GM18861 (cell line): ENCODE data around the gene KIR3DL3.
"Not testable (repeated sequence)": the region's sequence is repeated elsewhere in the genome, so short reads cannot be mapped to it uniquely, and the experiment has no call there.

ENCODE experiments used
- ATAC-seq: cut with Tn5 transposase; IDR thresholded peaks from one replicate; pipeline ENCODE4 v1.9.1; 2021; ENCODE audit not compliant: unreplicated experiment

Gene KIR3DL3

DNA sequence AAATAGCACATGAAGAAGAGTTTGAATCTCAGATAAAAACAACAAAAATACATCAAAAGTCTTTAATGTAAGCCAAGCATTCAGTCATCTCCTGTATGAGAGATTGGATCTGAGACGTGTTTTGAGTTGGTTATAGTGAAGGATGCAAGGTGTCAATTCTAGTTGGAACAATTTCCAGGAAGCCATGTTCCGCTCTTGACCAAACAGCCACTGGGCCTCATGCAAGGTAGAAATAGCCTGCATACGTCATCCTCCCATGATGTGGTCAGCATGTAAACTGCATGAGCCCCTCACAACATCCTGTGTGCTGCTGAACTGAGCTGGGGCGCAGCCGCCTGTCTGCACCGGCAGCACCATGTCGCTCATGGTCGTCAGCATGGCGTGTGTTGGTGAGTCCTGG lies at the start of gene KIR3DL3:
KIR3DL3 (plus strand) TSS at position 301 of the 400 bp plus-strand sequence; CDS start at position 356, 55 bp downstream.
- ATAC-seq: no peak

DNA sequence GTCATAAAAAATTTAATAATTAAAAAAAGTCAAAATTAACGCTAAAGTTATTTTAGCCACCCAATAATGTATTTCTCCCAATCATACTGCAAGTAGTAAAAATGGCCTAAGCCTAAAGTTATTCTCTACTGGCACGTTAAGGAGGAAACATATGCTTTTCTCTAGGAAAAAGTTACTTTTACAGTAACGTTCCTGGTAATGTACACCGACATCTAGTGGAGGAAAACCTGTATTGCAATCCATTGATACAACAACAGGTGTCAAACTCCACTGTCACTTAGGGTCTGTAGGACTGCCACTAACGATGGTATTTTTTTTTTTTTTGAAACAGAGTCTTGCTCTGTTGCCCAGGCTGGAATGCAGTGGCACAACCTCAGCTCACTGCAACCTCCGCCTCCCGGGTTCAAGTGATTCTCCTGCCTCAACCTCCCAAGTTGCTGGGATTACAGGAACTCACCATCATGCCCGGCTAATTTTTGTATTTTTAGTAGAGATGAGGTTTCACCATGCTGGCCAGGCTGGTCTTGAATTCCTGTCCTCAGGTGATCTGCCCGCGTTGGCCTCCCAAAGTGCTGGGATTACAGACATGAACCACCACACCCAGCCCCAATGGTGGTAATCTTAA lies 47.9 kb upstream of the KIR3DL3 start:
- ATAC-seq: not testable (repeated sequence)

GRCh38 chr19:54677217-54677616 lies 47.0 kb upstream of the KIR3DL3 start:
- no peak for ATAC-seq

GRCh38 chr19:54681596-54681995 lies 42.6 kb upstream of the KIR3DL3 start:
- ATAC-seq: not testable (repeated sequence)

DNA sequence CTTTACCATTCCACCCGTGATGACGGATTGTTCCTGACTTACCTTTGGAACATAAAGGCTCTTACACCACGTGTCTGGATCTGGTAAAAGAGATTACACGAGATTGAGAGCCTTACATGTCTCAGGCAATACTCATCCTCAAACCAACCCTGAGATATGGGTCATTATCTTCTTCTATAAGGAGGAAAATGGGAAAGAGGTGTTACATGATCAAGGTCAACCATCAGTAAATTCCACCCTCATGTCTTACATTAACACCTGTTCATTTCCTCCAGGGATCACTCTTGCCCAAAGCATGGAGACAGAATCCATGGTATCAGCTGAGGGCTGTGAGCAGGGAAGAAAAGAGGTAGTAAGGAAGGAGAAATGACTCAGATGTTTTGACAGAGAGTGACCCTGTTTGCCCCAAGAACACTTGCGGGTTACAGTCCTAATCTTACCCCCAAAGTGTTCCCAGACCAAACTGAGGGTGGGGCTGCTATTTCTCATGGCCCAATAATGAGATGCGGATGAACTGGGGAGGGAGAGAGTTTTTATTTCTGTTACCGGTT lies 41.9 kb upstream of the KIR3DL3 start:
- ATAC-seq: no peak

DNA sequence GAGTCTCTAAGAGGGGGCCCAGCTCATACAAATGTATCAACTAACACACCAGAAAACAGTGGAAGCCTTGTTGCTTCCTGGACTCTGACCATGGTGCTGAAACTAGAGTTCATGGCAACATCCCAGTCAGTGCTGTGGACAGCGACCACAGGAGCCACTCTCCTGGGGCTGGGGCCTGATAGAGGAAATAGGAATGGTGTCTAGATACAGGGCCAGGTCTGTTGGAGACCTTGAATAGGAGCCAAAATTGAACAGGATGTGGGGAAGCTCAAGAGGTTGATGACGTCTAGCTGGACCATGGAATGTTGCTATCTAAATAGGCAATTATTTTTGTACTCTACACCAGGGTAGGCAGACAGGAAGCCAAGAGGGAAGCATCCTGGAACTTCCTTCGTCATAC lies 39.7 kb upstream of the KIR3DL3 start:
- ATAC-seq: no peak

DNA sequence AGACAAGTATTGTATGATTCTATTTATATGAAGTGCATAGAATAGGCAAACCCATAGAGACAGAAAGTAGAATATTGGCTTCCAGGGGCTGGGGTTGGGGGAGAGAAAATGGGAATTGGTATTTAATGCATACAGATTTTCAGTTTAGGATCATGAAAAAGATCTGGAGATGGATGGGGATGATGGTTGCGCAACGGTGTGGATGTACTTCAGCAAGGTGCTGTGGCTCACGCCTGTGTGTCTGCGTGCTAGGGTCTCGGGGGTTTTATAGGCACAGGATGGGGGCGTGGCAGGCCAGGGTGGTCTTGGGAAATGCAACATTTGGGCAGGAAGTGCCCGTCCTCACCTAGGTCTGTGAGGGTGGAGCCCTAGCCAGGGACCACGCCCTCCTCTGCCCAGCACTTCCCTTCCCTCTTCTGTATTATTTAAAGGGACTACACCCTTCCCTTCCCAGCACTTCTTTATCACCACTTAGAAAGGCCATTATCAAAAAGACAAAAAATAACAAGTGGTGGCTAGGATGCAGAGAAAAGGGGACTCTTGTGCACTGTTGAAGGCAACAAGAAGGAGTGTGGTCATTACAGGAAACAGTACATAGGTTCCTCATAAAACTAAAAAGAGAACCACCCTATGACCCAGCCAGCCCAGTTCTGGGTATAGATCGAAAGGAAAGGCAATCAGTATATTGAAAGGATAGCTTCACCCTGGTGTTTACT lies 32.5 kb upstream of the KIR3DL3 start:
- no peak for ATAC-seq

GRCh38 chr19:54692298-54692615 lies 32.0 kb upstream of the KIR3DL3 start:
- ATAC-seq: no peak

DNA sequence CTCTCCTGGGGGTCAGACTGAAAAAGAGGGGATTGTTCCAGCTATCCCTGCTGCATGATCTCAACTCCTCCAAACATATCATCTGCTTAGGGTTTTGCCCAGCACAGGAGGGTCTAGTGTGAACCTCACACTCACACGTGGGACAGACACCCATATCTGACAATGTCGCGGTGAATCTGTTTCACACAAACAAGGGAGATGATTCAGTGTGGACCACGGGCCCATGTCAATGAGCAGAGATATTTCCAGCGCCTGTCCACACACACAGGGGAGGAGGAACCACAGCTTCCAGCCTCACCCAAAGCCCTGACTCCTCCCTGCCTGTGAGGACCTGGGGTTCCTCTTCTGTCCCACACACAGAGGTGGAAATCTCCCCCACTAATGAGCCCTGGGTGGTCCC lies 29.6 kb upstream of the KIR3DL3 start:
- no peak for ATAC-seq

- no peak for ATAC-seq
Measured at GRCh38 chr19:54696117-54696548, 28.1 kb upstream of the KIR3DL3 start.

DNA sequence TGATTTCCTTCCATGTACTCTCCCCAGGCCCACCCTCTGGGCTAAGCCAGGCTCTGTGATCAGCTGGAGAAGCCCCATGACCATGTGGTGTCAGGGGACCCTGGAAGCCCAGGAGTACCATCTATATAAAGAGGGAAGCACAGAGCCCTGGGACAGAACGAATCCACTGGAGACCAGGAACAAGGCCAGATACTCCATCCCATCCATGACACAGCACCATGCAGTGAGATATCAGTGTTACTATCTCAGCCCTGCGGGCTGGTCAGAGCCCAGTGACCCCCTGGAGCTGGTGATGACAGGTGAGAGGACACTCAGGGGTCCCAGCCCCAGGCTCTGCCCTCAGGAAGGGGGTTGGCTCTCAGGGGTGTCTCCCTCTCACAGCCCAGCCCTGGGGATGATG lies 27.5 kb upstream of the KIR3DL3 start:
- no peak for ATAC-seq

GRCh38 chr19:54697716-54698115 lies 26.5 kb upstream of the KIR3DL3 start:
- ATAC-seq: not testable (repeated sequence)

DNA sequence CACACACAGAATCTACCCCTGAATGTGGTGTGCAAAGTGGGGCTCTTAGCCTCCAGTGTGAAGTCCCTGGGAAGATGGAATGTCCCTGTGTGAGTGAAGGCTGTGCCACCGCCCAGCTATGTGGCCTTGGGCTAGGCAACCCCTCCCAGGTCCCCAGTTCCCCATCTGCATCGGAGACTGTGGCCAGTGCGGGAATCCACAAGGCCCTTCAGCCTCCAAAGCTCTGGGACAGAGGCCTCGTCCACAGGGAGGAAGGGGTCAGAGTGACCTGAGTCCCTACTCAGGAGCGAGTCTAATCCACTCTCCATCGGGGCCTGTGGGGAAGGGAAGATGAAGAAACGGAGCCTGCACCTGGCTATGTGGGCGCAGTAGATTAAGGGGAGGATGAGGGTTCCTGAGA lies 19.3 kb upstream of the KIR3DL3 start:
- ATAC-seq: no peak

DNA sequence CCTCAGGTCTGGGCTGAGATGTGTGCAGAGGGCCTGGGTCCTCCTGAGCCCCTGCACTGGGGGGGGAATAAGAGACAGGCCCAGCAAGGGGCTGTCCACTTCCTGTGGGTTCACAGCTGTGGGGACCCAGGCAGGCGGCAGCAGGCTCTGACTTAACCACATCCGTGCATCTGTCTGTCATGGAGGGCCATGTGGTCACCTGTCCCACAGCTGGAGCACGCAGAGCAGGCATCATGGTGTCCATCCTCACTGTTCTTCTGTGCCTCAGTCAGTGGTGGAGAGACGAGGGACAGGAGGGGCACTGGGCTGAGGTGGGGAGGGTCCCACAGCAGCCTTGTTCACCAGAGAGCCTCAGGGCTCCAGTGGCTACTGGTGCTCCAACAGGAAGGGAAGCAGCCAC lies 16.3 kb upstream of the KIR3DL3 start:
- ATAC-seq: no peak

GRCh38 chr19:54708781-54709180 lies 15.5 kb upstream of the KIR3DL3 start:
- no peak for ATAC-seq

GRCh38 chr19:54709212-54709948 lies 14.9 kb upstream of the KIR3DL3 start:
- no peak for ATAC-seq

- ATAC-seq: not testable (repeated sequence)
Measured at GRCh38 chr19:54709956-54710355, 14.3 kb upstream of the KIR3DL3 start.

- no peak for ATAC-seq
Measured at GRCh38 chr19:54724644-54725043, 402 bp downstream of the KIR3DL3 start.

DNA sequence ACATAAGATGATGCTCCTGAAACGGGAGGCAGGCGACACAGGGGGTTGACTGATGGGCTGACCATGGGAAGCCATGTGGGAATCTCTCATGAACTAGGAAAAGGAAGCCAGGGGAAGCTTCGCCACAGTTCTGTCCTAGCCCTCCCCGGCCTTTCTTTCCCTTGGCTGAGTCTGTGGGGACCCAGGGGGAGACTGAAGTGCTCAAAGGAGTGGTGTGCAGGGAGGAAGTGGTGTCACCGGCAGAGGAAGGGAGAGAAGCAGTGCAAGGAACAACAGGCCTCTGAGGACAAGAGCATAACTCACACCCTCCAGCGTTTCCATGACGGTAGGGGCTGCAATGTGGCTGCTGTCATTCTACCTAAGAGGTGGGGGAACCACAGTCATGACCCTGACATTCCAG lies 1.1 kb downstream of the KIR3DL3 start:
- ATAC-seq: no peak

DNA sequence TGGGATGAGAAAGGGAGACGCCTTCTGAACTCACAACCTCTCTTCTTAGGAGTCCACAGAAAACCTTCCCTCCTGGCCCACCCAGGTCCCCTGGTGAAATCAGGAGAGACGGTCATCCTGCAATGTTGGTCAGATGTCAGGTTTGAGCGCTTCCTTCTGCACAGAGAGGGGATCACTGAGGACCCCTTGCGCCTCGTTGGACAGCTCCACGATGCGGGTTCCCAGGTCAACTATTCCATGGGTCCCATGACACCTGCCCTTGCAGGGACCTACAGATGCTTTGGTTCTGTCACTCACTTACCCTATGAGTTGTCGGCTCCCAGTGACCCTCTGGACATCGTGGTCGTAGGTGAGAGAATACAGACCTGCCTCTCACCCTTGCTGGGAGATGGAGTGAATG lies 3.3 kb downstream of the KIR3DL3 start:
- ATAC-seq: no peak

DNA sequence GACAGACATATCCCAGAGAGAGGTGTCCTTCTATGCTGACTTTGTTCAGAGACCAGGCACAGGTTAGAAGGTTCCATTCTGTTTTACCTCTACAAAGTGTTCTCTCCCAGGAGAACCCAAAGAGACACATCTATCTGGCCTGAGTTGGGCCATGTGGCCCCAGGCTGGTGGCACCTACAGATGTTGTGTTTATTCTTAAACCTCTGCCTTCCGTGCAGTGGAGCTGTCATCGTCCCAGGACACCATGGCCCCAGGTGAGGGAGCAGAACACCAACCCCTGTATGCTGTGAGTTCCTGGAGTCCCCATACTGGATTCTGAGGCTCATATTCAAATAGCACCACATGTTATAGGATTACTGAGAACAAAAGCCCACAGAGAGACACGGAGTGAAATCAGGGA lies 3.9 kb downstream of the KIR3DL3 start:
- ATAC-seq: no peak
